Middle frontal gyrus (tissue), 1 donor: ENCODE data around the gene BICRA.
A peak's percentile ranks its signal among the peaks of the same experiment; 100 is the strongest.

Experiments used
- DNase-seq: peaks from one replicate; pipeline ENCODE4 v3.0.0-alpha.2; 2015; ENCODE audit warnings: low spot score; ENCODE audit errors: extremely low spot score

BICRA gene

DNA sequence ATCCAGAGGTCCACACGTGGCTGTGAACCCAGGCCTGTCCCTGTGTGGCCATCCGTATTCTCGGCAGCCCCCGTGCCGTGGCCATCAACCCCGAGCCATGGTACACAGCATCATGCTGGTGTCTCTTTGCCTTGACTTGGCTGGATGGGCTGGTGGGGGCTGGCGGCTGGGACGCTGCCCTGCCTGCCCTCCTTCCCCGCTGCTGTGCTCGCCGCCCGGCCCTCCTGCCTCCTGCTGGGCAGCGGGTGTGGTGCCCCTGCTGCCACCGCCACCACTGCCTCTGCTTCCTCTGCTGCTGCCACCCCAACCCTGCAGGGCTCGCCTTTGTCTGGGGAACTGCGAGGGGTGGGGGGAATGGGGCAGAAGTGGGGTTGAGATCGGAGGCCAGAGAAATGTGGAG lies 84.6 kb downstream of the BICRA start:
- DNase-seq: no peak

DNA sequence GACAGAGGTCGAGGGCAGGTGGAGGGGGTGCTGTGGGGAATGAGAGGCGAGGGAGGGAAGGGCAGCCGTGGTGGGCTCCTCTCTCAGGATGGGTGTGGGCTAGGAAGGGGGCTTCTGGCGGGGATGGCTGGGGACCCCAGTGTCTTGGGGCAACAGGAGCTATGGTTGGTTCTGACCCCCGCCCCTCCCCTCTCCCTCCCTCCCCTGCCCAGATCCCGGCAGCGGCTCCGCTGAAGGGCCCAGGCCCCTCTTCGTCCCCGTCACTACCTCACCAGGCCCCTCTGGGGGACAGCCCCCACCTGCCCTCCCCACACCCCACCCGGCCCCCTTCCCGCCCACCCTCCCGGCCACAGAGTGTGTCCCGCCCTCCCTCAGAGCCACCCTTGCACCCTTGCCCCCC lies 85.0 kb downstream of the BICRA start:
- no peak for DNase-seq

DNA sequence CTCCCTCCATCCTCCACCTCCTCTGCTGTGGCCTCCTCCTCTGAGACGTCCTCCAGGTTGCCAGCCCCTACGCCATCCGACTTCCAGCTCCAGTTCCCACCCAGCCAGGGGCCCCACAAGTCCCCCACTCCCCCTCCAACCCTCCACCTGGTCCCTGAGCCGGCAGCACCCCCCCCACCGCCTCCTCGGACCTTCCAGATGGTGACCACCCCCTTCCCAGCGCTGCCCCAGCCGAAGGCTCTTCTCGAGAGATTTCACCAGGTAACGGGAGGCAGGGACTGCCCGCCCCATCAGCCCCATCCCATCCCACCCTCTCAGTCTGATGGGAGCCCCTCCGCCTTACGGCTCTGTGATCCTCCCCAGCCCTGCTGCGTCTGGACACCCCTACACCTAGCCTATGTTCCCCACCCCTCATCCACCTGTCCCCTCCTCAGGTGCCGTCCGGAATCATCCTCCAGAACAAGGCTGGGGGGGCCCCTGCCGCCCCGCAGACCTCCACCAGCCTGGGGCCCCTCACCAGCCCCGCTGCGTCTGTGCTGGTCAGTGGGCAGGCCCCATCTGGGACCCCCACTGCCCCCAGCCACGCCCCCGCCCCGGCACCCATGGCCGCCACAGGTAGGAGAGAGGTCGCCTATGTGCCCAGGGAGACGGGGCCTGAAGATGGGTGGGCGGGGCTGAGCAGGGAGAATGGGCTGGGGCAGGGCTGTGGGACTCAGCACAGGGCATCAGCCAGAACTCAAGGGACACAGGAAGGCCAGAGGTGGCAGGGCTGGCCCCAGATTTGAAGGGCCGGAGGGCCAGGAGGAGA lies 85.7 kb downstream of the BICRA start:
- no peak for DNase-seq

DNA sequence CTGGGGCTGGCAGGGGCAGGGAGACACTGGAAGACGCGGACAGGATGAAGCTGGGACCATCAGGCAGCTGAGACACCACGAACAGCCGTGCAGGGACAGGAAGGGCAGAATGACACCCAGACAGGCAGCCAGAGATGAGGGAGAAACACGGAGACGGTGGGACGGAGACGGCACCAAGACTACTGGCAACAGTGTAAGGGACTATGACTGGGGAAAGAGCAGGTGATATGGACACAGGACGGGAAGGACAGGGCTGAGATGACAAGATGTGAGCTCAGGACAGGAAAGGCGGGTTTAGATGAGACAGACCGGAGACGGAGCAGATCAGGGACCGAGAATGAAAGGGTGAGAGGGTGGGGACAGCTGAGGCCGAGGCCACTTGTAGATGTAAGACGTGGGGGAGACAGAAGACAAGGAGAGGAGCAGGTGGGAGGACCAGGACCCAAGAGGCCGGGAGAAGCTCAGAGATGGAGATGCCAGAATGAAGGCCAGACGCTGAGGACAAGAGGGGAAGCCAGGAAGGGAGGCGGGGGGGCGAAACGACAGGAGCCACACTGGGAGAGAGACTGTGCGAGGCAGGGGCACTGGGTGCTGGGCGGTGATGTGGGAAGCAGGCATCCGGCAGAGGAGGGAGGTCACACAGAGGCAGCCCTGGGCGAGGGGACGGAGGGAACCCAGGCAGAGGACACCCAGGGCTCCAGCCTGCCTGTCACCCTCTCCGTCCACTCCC lies 86.8 kb downstream of the BICRA start:
- DNase-seq: no peak

DNA sequence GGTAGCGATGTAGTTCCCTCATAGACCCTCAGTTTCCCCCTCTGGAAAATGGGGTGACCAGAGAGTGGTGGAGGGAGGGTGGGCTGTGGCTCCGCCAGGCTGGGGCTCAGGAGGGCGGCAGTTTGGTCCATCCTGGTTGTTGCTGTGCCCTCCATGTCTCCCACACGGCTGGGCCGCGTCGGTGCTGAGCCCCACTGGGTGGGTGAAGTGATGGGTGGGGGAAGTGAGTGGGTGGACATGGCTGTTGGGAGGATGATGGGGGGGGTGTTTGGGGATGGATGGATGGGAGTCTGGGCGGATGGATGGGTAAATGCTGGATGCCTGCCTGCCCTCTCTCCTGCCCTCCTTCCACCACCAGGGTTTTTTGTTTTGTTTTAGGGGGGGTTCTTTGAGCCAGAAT lies 87.7 kb downstream of the BICRA start:
- no peak for DNase-seq

DNA sequence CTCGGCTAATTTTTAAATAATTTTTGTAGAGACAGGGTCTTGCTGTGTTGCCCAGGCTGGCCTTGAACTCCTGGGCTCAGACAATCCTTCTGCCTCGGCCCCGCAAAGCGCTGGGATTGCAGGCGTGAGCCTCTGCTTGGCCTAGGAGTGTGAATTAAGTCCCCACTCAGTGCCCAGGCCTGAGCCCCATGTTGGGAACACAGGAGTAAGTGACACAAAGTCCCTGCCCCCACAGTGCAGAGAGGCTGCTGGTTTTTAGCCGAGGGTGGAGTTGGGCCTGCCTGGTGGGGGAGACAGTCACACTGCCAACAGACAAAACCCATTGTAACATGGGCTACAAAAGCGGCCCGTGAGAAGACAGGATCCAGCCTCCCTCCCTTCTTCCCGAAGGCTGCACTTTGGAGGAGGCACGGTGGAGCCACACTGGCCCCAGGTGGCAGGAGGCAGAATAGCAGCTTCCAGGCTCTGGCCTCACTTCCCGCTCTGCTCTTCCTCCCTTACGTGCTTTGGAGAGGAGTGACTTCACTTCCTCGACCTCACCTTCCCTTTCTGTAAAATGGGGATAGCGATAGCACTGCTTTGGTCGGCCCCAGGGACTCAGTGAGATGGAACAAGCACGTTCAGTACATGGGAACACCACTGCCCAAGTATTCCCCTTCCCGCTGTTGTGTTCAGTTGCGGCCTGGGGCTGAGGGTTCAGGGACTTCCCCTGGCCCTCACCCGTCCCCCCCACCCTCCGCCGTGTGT lies 89.1 kb downstream of the BICRA start:
- DNase-seq: peak; percentile 83

DNA sequence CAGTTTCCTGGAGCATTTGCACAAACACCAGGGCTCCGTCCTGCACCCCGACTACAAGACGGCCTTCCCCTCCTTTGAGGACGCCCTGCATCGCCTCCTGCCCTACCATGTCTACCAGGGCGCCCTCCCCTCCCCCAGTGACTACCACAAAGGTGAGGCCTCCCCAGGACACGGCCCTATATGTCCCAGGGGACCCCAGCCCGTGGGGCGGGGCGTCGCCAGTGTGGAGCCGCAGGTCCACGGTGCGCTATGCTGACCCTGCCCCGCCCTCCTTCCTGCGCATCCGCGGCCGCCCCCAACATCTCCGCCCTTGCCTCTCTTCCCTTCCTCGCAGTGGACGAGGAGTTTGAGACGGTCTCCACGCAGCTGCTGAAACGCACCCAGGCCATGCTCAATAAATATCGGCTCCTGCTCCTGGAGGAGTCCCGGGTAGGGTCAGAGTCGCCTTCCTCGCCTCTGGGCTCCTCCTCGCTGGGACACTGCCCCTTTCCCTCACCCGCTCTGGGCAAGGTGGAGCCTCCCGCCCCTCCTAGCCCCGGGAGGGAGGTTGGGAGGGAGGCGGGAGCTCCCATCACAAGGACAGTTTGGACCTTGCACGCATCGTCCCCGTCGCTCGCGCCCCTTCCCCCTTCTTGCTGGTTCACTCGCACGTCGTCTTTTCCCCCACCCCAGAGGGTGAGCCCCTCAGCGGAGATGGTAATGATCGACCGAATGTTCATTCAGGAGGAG lies 89.9 kb downstream of the BICRA start:
- DNase-seq: no peak

DNA sequence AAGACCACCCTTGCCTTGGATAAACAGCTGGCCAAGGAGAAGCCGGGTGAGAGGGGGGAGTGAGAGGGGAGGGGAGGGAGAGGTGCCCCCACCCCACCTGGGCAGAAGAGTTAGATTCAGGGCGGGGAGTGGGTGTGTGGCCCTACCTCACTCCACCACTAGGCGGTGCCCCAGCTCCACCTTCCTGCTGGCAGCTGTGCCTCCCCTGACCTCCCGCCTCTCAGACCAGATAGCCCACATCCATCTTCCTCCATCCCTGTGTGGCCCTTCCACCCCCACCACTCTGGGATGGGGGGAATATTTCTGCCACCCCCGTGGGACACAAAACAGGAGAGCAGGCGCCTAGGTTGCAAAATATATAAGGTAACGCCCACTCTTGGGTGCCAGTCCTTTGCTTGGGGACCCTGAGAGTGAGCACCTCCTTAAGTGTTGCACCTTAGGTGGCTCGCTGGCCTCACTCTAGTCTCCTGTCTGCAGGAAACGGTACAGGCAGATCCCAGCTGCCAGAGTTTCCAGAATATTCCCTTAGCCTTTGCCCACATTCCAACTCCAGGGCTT lies 90.5 kb downstream of the BICRA start:
- no peak for DNase-seq

DNA sequence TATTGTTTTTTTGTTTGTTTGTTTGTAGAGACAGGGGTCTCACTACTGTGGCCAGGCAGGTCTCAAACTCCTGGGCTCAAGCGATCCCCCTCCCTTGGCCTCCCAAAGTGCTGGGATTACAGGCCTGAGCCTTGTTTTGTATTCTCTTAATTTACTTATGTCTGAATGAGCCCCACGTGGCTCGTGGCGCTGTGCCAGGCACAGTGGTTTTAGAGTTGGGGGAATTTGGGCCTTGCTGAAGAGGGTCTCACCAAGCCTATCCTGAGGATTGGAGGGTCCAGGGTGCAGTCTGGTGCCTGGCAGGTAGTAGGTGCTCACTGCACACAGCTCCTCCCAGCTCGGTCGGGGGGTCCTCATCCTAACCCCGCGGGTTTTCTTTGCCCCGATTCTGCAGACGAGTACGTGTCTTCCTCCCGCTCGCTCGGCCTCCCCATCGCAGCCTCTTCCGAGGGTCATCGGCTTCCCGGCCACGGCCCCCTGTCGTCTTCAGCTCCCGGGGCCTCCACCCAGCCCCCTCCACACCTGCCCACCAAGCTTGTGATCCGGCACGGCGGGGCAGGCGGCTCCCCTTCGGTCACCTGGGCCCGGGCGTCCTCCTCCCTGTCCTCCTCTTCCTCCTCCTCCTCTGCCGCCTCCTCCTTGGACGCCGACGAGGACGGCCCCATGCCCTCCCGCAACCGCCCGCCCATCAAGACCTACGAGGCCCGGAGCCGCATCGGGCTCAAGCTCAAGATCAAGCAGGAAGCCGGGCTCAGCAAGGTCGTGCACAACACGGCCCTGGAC lies 92.2 kb downstream of the BICRA start:
- no peak for DNase-seq

DNA sequence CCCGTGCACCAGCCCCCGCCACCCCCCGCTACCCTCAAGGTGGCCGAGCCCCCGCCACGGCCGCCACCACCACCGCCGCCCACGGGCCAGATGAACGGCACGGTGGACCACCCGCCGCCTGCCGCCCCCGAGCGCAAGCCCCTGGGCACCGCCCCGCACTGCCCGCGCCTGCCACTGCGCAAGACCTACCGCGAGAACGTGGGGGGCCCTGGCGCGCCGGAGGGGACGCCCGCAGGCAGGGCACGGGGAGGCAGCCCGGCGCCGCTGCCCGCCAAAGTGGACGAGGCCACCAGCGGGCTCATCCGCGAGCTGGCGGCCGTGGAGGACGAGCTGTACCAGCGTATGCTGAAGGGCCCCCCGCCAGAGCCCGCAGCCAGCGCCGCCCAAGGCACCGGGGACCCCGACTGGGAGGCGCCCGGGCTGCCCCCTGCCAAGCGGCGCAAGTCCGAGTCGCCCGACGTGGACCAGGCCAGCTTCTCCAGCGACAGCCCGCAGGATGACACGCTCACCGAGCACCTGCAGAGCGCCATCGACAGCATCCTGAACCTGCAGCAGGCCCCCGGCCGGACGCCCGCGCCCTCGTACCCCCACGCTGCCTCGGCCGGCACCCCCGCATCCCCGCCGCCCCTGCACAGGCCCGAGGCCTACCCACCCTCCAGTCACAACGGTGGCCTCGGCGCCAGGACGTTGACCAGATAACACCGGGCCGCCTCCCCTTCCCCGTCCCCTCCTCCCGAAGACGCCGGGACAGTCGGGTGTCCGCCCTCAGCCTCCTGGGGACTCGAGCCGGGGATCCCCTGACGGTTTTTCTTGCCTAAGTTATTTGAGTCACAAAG lies 93.0 kb downstream of the BICRA start:
- no peak for DNase-seq

DNA sequence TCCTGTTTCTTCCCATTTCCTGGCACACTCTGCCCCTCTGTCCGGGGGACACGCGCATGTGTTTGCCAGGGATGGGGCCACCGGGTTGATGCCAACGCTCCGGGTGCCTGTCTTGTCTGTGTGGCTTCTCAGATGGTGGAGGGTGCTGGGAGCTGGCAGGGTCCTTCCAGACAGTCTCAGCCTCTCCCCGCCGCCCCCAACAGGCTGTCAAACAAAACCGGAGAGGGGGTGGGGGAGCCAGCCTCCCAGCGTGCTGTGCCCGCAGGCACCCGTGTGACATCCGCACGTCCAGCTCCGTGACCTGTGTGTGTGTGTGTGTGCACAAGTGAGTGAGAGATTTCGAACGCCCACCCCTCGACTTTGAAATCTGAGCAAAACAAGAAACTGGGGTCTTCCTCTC lies 93.7 kb downstream of the BICRA start:
- DNase-seq: no peak

DNA sequence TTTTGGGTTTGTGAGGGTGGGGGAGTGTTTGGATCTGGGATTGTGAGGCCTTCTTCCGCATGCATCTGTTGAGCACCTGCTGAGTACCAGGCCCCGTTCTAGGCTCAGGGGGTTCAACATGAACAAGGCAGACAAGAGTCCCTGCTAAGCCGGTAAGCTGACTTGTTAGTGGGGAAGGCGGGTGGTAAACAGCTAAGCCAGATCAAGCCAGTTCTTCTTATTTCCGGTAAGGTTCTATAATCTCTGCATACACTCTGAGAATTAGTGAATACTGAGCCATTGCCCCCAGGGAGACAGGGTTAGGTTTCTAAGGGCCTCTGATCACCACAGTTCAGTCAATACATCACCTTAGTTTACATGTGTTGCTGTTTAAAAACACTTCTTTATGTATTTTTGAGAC lies 94.4 kb downstream of the BICRA start:
- no peak for DNase-seq

DNA sequence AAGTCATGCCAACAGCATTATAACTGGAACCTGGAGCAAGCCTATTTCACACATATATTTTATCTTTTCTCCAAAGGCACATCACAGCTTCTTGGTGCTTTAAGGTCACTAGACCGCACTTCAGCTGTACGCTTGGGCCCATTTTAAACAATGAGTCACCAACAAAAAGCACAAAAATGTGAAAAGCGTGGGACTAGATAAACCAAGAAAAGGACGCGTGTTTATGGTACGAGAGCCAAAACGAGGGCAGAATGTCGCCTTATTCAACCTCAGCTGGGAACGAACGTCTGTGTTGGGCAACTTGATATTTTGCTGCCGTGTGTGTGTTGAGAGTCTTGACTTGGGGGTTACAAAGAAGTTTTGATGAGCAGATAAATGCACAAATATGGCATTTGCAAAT lies 95.1 kb downstream of the BICRA start:
- DNase-seq: no peak

DNA sequence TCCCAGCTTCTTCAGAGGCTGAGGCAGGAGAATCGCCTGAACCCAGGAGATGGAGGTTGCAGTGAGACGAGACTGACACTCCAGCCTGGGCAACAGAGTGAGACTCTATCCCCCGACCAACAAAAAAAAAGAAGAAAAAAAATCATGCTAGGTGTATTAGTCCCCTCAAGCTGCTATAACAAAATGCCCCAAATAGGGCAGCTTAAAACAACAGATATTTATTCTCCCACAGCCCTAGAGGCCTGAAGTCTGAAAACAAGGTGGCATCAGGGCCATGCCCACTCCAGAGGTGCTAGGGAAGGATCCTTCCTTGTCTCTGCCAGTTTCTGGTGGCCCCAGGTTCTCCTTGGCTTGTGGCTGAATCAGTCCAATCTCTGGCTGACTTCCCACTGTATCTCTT lies 95.7 kb downstream of the BICRA start:
- no peak for DNase-seq

DNA sequence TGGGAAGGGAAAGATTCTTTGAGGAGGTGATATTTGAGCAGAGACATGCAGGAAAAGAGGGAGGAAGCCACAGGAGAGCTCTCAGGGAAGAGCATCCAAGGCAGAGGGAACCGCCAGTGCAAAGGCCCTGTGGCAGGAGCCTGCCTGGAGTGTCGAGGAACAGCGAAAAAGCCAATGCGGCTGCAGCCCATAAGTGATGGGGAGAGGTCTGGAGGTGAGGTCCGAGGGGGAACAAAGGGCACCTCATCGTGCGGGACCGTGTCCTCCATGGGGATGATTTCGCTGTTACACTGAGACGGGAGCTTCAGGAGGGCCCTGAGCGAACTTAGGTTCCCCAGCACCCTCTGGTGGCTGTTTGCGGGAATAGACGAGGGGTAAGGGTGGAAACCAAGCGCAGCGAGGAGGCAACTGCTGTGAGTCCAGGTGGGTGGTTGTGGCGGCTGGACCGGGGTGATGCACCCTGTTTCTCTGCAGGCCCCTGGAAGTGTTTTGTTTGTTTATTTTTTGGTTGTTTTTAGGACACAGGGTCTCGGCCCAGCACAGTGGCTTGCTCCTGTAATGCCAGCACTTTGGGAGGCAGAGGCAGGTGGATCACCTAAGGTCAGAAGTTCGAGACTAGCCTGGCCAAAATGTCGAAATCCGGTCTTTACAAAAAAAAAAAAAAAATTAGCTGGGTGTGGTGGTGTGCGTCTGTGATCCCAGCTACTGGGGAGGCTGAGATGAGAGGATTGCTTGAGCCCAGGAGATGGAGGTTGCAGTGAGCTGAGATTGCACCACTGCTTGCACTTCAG lies 98.4 kb downstream of the BICRA start:
- peak; percentile 49 for DNase-seq

DNA sequence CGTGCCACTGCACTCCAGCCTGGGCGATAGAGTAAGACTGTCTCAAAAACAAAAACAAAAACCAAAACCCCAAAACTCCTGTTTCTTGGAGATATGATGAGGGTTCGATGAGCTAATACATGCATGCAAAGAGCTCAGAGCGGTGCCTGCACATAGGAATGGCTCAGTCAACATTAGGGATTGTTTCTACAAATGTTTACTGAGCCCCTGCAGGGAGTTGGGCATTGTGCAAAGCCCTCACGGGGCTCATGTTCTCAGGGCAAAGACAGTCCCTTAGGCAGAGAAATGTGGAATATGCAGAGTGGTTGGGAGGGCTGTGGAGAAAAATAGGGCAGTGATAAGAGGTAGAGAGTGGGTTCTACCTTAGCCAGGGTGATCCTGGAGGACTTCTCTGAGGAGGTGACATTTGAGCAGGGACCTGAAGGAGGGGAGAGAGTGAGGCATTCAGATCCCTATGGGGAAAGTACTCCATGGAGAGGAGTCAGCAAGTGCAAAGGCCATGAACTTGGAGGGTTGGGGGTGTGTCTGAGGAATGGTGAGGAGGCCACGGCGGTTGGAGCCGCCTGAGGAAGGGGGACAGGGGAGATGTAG lies 102.8 kb downstream of the BICRA start:
- no peak for DNase-seq

DNA sequence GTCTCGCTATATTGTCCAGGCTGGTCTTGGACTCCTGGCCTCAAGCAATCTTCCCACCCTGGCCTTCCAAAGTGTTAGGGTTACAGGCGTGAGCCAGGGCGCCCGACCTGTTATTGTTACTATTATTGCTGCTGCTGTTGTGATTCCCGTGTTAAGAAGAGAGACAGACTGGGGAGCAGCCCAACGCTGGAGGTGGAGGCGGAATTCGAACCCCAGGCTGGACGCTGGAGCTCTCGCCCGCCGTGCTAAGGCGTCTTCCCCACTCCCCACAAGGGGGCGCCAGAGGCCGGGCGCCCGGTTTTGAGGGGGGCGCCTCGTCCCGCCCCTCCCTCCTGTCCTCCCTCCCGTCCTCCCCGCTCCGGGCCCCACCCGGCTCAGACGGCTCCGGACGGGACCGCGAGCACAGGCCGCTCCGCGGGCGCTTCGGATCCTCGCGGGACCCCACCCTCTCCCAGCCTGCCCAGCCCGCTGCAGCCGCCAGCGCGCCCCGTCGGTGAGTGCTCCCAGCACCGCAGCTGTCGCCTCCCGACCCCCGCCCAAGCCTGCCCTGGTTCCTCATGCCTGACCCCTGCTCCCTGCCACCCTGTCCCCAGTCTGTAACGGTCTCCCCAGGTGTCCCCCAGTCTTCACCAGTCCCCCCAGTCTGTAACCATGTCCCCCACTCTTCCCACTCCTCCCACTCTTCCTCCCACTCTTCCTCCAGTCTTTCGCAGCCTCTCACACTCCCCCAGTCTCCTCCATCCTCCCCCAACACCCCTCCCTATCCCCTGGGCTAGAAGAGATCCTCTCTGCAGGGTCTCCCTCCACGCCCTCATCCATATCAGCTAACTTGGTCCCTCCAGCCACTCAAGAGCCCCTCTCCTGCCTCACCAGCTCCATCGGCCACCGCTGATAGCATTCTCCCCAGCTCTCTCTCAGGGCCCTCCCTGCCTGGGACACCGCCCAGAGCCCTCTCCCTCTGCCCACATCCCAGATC lies 104.4 kb downstream of the BICRA start, which contains the start of gene EHD2:
TSS of gene EHD2 (plus strand) at position 377 of the 976 bp plus-strand sequence. CDS start 3,191 bp downstream, outside the sequence.
- DNase-seq: no peak
